HG03354 (cell line): Measurements from ENCODE around the gene KCNAB1.

Experiments used
- ATAC-seq: cut with Tn5 transposase; IDR thresholded peaks from one replicate; pipeline ENCODE4 v1.9.1; 2021; ENCODE audit warnings: mild to moderate bottlenecking; ENCODE audit not compliant: unreplicated experiment, poor library complexity, severe bottlenecking

Gene KCNAB1

DNA sequence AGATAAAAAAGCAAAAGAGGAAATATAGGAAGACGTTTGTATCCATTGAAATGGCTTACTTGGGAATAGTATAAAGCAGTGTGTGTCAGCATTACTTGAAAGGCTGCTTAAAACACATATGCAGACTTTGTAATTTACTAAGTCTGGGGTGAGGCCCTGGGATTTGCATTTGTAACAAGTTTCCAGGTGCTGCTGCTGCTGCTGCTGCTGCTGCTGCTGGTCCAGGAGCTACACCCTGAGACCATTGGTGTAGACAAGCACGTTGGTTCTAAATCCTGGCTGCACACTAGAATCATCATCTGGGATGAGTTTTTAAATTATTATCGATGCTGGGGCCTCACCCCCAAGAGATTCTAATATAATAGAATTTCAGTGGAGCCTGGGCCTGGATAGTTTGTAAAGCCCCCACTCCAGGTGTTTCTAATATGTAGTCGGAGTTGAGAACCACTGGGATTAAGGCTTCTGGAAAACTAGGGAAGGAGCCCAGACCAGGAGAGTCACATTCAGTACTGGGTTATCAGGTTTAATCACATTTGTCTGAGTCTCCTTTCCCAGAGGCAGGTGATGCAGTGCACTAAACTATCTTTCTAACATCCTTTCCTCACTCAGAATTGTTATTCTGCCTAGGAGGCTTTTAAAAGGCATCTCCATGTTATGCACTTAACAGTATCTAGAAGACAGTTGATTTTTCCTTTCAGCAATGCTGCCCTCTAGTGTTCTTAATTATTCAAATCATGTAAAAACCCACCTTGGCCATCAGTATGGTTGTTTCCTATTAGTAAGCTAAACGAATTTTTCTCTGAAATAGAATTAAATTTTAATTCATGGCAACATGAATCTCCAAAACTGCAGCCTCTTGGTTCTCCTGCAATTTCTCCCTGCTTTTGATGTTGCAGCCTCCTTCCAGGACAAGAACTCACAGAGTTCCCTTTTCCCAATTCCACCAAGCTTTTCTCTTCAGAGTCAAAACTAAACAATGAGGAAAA is 389.1 kb downstream of the KCNAB1 start:
- ATAC-seq: no peak

DNA sequence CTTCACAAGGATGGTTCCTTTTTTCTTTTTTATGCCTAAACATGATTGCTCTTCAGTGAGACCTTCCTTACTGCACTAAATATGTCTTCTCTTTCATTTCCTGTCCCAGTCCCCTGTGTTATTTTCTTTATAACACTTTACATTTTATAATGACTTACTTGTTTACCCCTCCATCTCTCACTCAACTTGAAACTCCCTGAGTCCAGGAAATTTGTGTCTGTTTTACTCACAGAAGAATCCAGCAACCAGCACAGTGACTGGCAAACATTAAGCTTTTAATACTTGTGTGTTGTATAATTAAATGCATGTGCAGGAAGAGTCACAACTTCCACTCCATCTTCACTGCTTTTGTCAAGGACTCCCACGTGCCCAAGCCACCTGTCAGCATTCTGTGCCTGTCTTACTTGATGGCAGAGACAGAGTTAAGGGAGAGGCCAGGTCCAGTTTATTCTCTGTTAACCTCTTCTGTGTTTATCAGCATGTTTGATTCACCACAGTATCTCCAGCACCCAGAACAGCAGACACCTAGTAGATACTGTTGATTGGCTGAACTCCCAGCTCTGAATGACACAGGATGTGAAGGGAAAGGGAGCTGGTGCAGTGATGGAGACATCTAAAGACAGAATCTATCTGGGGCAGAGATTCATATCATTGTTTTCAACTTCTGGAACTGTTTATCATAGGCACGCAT is 391.8 kb downstream of the KCNAB1 start:
- ATAC-seq: no peak

DNA sequence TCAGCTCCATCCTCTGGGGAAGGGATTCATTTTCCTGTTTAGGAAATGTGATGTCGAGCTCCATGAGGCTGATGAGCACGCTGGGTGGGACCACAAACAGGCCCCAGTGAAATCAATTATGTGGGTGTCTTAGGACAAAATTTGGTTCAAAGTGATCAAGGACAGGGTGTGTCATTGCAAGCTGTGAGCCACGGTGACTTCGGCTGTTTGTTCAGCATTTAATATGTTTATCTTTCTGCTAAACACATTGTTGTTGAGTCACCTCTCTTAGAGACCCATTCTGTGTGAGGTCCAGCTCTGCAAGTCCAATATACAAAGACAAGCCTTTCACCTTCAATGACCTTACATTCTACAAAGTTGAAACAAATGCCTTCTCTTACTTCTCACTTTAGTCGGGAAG is 393.2 kb downstream of the KCNAB1 start:
- ATAC-seq: no peak

DNA sequence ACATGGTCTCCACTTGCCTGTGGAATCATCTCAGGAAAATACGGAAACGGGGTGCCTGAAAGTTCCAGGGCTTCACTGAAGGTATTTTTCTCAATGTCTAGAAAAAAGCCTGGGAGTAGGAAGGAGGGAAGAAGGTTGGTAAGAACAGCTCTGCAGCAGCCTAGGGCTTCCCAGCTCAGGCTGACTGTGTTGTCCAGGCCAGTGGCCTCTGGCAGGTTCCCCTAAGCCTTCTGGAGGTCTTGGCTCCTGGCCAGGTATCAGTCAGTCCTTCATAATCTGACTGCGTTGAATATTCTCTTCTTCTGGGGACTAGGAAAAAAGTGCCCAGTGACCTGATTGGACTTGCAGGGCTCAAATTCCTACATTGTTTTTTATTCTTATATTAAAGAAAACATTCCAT is 395.9 kb downstream of the KCNAB1 start:
- no peak for ATAC-seq

DNA sequence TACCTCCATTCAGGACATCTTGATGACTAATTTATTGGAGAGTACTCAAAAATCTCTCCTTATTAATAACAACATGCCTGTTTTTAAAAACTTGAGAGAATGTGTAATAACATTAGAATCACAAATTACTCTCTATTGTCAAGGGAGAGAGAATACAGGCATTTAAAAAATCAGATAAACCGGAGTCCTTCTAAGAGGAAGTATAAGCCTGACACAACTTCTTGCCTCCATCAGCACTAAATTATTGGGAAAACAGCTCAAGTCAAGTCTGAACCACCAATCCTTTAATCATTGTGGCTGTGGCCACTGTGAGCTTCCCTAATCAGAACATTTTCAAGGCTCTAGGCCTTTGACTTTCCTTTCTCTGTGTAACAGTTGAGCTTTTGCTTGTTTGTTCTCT is 396.6 kb downstream of the KCNAB1 start:
- no peak for ATAC-seq

DNA sequence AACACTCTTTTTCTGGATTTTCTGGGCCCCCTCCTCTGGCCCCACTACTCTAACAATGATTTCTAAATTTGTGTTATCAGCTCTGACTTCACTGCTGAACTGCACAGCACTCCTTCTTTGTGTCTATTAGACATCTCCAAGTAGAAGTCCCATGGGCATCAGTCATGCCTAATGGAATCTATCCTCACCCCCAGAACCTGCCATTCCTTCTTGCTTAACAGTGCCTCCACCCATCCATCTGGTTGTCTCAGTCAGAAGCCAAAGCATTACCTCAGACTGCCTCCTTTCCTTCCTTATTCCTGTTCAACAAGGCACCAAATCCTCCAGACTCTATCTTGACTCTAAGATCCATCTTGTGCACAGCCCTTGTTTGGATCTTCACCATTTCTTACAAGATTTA is 398.3 kb downstream of the KCNAB1 start:
- no peak for ATAC-seq

DNA sequence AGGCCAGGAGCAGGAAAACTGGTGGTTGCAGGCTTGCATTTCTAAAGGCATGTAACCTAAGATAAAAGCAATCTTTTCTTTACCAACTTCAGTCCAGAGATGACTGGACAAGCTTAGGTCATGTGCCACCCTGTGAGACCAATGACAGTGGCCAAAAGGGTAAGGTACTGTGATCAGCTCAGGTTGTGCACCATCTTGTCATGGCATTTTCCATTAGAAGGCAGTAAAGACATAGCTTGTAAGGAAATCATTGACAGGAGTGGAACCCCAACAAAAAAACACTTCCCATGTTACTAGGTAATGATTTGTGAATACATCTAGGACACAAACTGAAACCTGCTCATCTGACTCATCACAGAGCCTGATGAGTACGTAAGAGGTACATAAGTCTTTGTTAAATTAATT is 399.4 kb downstream of the KCNAB1 start:
- peak; percentile 91 for ATAC-seq

DNA sequence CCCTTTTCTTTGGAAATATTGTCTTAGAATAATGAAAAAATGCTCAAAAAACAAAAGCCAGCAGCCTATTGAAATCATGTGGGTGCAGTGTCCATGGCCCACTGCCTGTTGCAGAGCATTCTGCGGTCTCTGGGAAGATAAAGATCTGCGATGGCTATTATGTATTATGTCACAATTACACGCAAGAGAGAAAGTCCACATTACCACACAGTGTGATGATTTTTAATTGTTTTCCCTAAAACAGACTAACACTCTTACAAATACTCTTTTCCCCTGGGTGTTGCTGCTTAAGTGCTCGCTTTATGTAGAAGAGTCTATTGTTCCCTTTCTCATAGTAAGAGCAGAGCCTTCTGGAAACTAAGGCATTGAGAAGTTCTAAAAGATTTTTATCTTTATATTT is 402.3 kb downstream of the KCNAB1 start:
- ATAC-seq: no peak

DNA sequence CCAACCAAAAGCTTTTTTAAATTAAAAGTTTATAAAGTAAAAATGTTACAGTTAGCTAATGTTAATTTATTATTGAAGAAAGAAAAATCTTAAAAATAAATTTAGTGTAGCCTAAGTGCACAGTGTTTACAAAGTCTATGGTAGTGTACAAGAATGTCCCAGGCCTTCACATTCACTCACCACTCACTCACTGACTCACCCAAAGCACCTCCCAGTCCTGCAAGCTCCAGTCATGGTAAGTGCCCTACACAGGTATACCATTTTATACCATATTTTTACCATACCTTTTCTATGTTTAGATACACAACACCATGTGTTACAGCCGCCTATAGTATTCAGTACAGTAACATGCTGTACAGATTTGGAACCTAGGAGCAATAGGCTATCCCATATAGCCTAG is 405.4 kb downstream of the KCNAB1 start:
- ATAC-seq: no peak

DNA sequence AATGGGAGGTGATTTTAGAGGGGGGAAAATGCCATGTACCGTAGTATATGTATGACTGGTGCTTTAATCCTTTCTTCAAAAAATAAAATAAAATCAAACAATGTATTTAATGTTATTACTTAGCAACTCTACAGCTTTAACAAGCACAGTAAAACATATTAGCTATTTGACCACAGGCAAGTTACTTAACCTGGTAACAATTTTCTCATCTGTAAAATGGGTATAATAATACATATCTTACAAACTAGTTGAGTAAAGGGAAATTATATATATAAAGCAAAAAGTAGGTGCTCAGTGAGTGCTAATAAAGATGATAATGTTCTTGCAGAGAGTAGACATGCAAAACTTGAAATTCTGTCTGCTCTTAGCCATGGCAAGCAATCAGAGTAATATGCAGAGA is 406.7 kb downstream of the KCNAB1 start:
- no peak for ATAC-seq

DNA sequence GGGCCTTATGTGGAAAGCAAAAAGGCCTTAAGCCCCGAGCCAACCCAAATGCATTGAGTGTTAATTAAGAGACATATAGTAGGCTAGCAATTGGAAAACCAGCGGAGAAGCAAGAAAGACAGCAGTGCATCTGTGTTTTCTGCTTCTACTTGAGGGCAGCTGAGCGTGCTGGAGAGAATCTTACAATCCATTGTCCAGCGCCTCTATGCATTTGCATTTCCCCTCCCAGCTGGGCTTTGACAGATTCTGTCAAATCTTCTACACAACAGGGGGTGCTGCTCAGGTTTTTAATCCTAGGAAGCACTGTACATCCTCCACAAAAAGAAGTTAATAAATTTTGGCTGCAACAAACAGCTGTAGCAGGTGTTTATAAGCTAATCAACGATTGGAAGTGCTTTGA is 410.6 kb downstream of the KCNAB1 start:
- no peak for ATAC-seq

DNA sequence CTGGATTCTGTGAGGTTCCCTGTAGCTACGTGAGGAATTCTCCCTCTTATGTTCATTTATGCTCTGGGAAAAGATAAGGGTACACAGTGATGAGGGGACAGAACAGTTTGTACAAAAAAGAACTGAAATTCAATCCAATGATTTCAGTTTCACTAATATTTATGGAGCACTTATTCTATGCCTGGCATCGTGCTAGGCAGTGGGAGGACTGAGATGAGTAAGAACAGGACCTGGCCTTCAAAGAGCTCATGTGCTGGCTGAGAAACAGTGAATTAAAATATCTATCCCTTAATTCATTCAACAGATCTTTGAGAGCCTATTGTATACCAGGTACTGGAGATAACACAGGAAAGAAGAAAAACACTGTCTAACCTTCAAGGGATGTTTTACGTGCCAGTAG is 412.4 kb downstream of the KCNAB1 start:
- ATAC-seq: no peak

DNA sequence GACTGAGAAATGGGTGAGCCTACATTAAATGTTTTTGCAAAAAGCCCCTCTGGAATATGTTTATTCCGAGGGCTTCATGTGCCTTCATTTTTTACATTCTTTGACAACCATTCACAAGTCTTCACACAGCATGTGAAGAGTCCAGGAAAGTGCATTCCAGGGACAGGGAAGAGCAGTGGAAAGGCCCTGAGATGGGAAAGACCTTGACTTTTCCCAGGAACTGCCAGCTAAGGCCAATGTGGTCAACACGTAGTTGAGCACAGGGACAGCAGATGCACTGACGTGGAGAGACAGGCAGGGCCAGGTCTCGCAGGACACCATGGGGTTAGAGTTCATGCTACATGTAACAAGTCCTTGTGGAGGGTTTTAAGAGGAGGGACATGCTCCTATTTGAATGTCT is 412.8 kb downstream of the KCNAB1 start:
- no peak for ATAC-seq

DNA sequence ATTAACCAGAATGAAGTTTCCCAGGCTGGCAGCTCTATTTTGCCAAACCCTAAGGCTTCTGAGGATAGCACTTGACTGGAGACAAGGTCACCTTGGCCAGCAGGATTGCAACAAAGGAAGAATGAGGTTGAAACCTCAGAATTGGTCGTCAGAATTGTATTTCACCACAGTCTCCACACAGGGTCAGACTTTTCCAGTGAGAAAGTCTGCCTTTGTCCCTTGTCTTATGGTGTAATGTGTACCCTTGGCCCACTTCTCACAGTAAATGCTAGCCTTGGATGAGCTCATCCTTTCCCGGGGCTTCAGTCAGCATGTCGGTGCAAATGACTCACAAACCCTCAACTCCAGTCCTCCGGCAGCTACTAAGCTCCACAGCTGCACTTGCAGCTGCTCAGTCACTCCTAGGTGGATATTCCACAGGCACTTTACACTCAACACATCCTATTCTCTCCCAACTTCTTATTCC is 414.8 kb downstream of the KCNAB1 start:
- ATAC-seq: no peak

DNA sequence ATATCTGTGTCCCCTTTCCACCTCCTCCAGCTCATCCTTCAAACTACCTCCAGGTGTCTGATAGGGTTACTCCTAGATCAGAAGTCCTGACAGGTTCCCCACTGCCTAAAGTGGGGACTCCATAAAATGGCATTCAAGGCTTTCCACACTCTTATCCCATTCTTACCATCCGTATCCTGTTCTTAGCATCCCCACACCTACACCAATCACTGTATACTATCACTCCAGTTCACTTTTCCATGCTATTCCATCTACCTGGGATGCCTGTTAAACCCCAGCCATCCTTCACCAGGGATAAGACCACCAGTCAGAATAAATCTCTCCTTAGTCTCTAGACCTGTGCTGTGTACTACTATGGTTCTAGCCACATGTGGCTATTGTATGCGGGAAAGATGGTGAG is 415.4 kb downstream of the KCNAB1 start:
- ATAC-seq: no peak

DNA sequence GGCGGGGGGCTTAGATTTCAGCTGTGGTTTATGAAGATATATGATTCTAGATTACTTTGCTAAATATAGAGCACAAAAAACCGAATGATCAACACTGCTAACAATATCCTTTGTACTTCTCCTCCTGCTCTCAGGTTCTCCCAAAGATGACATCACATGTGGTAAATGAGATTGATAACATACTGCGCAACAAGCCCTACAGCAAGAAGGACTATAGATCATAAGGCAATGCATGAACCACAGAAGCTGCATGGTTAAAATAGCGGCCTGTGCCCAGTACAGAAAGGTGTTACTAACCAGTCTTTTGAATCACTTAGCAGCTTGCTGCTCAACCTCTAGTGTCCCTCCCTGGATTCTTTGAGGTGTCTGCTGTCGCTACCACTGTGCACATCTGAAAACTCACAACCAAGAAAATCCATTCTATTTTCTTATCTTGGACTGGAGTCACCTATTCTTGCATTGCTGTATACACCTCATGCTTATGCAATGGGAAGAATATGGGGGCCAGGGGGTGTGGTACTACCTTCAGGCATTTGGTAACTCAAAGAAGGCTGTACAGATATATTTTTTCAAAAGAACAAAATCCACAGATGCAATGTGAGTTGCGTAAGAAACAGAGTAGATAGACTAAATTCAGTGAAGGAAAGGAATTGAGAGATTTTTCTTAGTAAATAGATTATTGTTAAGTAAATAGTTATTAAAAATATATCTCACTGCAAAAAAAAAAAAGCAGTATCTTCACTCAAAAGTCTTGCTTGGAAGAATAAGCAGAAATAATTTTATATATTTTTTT is 416.3 kb downstream of the KCNAB1 start:
- no peak for ATAC-seq

DNA sequence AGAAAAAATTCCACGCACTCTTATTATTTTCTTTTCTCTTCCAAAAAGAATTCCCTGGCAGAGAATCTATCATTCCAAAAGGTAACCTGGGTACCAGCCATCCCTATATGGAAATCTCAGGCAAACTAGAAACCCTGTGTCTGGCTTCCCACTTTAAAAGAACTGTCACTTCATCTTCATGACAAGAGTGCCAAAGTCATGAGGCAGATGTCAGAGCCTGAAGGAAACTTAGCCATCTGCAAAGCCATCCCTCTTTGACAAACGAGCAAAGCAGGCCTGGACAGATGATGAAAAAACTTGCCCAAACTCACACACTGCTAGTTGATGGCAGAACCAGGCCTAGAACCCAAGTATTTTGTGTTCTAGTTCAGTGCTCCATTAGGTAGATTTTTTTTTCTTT is 418.7 kb downstream of the KCNAB1 start:
- ATAC-seq: no peak

DNA sequence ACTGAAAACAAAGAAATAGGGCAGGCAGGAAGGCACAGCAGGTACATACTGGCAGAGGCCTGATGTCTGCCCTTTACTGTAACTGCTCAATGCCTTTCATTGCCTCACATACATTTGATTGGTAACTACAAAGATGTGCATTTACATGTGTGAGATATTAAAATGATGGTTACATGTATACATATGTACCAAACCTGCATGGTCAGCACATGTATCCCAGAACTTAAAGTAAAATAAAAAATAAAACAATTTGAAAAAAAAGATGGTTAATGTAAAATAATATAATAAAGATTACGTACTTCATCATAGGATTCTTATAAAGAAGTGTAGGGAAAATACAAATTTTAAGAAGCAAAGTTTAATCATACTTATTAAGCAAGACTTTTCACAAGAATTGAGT is 419.4 kb downstream of the KCNAB1 start:
- no peak for ATAC-seq

DNA sequence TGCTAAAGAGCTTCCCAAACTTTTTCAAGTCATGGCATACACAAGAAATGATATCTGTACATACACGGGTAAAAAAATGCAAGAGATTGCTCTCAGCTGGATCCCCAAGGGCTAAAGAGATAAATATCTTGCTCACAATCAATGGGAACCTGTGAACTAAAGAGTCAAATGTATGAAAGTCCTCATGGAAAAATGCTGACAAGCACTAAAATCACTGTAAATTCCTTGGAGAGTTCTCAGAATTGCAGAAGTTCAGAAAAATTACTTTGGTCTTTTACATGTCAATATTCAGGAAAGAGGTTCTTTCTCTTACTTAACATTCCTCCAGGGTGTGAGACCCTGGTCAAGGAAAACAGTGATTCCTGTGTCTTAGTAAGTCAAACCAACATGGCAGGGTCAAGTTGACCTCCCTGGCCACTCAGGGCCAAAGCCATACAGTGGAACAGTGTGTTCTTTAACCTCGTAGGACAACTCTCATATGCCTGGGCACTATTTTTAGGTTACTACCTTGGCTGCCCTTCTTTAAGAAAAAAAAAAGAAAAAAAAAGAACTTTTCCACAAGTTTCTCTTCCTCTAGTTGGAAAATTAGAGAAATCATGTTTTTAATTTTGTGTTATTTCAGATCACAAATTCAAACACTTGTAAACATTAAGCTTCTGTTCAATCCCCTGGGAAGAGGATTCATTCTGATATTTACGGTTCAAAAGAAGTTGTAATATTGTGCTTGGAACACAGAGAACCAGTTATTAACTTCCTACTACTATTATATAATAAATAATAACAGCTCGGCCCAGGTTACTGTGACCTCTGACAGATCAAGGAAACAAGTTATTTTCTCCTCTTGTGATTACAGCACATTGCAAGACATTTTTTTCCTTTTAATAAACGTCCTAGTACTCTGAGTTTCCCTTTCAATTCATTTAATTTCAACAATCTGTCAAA is 422.0 kb downstream of the KCNAB1 start:
- no peak for ATAC-seq
